Smooth muscle cell (in vitro differentiated cells): ENCODE data around the gene NOS1AP. TPM values are rescaled to one million over a fixed set of nuclear protein-coding genes. Genes with fewer than 3 reads are reported as not detected.

Experiments used
- DNase-seq: peaks from one replicate; lab custom pipeline; 2025; ENCODE audit not compliant: unreplicated experiment; lab: John Stamatoyannopoulos, UW
- H2AFZ ChIP-seq: fragments of 200-600 bp; sonication (generic); 2 replicates; pipeline ENCODE4 v1.6.0; 2016; ENCODE audit warnings: antibody characterized with exemption, low read depth, mild to moderate bottlenecking
- H3F3A ChIP-seq: fragments of 200-600 bp; sonication (generic); 2 replicates; pipeline ENCODE4 v1.6.0; 2017; ENCODE audit warnings: antibody characterized with exemption, low read depth
- H3K27ac ChIP-seq: fragments of 200-600 bp; sonication (generic); 2 replicates; pipeline ENCODE4 v1.5.1; 2016; ENCODE audit warnings: low read depth, mild to moderate bottlenecking
- H3K27me3 ChIP-seq: fragments of 200-600 bp; sonication (generic); 2 replicates; pipeline ENCODE4 v1.6.1; 2016; ENCODE audit warnings: low read depth, mild to moderate bottlenecking
- H3K36me3 ChIP-seq: fragments of 200-600 bp; sonication (generic); 2 replicates; pipeline ENCODE4 v1.5.1; 2016; ENCODE audit warnings: low read depth
- H3K4me1 ChIP-seq: fragments of 200-600 bp; sonication (generic); 2 replicates; pipeline ENCODE4 v1.5.1; 2016; ENCODE audit warnings: low read depth
- H3K4me2 ChIP-seq: fragments of 200-600 bp; sonication (generic); 2 replicates; pipeline ENCODE4 v1.6.0; 2016; ENCODE audit warnings: mild to moderate bottlenecking
- H3K4me3 ChIP-seq: fragments of 200-600 bp; sonication (generic); 2 replicates; pipeline ENCODE4 v1.5.1; 2016; ENCODE audit warnings: mild to moderate bottlenecking
- H3K79me2 ChIP-seq: fragments of 200-600 bp; sonication (generic); 2 replicates; pipeline ENCODE4 v1.6.0; 2016; ENCODE audit warnings: low read depth, mild to moderate bottlenecking
- H3K9ac ChIP-seq: fragments of 200-600 bp; sonication (generic); 2 replicates; pipeline ENCODE4 v1.6.0; 2016; ENCODE audit warnings: low read depth
- H3K9me3 ChIP-seq: fragments of 200-600 bp; sonication (generic); replicated peaks from 2 replicates; pipeline ENCODE4 v1.5.1; 2016; ENCODE audit warnings: low read depth
- H4K20me1 ChIP-seq: fragments of 200-600 bp; sonication (generic); 2 replicates; pipeline ENCODE4 v1.6.0; 2016; ENCODE audit warnings: low read depth
- WGBS: methylation state at CpG from one replicate; pipeline ENCODE4 v1.1.7; 2016; ENCODE audit warnings: low lambda C conversion rate; 5-methylcytosine and 5-hydroxymethylcytosine counted together
- polyA plus RNA-seq: library from polyadenylated mRNA; unstranded; fragments of >200 nt; fragmentation: Nextera tagmentation; extraction: Ambion mirVana; gene quantifications from 2 replicates; pipeline ENCODE4 v1.2.1, GENCODE V29; 2016
- total RNA-seq: library from RNA; depleted of rRNA; stranded (reverse); fragments of >200 nt; gene quantifications from 2 replicates; pipeline ENCODE4 v1.2.3, GENCODE V29; 2014
- TF ChIP-seq, protein P1 (sequence below): fragments of 200-600 bp; sonication (generic); IDR thresholded peaks from 2 replicates; pipeline ENCODE4 v1.5.1; 2017; ENCODE audit warnings: borderline replicate concordance, mild to moderate bottlenecking, antibody characterized with exemption; ENCODE audit not compliant: insufficient read depth, poor library complexity, severe bottlenecking

The NOS1AP gene
- total and polyA plus RNA-seq, 2 experiments from 2014 or later, result 0.54 to 0.80 TPM

DNA sequence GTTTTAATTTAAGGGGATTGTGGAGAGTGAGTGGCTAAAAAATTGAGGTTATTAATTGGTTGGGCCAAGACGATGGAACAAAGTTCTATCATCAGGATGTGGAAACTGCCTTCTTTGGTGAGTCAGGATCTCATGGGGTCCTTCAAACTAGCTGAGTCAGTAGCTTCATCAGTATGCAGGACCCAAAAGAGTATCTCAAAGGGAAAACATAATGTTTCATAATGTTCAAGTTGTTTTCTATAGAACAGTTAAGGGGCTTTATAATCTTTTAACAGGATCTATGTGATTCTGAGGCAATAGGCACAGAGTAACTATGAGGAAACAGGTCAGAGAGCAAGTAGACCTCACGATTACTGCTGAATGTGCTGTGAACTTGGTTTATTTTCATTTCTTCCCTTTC, 42.6 kb upstream of the NOS1AP start:
- WGBS, result 92% methylated on average over 2 of the region's 2 CpGs

DNA sequence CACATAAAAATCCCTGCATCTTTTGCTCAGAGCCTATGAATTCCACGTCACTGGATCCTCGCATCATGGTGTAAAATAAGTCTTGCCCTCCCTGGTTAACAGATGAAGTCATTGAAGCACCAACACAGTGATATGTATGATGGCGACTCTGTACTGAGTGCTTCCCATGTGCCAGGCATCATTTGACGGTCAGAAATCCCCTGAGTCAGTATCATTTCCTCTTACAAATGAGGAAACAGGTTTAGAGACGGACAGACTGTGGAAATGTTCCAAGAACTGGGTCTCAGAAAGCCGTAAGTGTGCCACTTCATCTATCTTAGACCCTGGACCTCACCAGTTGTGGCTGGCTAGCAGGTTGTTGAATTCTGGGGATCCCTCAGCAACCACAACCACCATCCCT, 40.8 kb upstream of the NOS1AP start:
- TF ChIP-seq, protein P1, sequence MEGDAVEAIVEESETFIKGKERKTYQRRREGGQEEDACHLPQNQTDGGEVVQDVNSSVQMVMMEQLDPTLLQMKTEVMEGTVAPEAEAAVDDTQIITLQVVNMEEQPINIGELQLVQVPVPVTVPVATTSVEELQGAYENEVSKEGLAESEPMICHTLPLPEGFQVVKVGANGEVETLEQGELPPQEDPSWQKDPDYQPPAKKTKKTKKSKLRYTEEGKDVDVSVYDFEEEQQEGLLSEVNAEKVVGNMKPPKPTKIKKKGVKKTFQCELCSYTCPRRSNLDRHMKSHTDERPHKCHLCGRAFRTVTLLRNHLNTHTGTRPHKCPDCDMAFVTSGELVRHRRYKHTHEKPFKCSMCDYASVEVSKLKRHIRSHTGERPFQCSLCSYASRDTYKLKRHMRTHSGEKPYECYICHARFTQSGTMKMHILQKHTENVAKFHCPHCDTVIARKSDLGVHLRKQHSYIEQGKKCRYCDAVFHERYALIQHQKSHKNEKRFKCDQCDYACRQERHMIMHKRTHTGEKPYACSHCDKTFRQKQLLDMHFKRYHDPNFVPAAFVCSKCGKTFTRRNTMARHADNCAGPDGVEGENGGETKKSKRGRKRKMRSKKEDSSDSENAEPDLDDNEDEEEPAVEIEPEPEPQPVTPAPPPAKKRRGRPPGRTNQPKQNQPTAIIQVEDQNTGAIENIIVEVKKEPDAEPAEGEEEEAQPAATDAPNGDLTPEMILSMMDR, result no peak
- no peak overlapping the region for H3K9ac ChIP-seq
- DNase-seq, result no peak
- WGBS, result 86% methylated on average over 6 of the region's 6 CpGs
- no peak overlapping the region for H3K4me2 ChIP-seq
- no peak overlapping the region for H3K4me3 ChIP-seq
- no peak overlapping the region for H2AFZ ChIP-seq
- peaks cover 7% of the 10 kb centered on the region for H3K4me1 ChIP-seq
- H3K27ac ChIP-seq, result no peak overlapping the region
- no peaks in the 10 kb centered on the region for H3F3A ChIP-seq
- no peaks in the 10 kb centered on the region for H4K20me1 ChIP-seq
- H3K79me2 ChIP-seq, result no peaks in the 10 kb centered on the region
- no peaks in the 10 kb centered on the region for H3K27me3 ChIP-seq
- H3K36me3 ChIP-seq, result no peaks in the 10 kb centered on the region
- H3K9me3 ChIP-seq, result no peaks in the 10 kb centered on the region

More for the DNA sequence above, 42.6 kb upstream of the NOS1AP start:
- Histone ChIP-seq H3K79me2 (no peaks in the 10 kb centered on the region), H3K4me2 (no peak overlapping the region), H2AFZ (no peak overlapping the region), H3K27me3 (no peaks in the 10 kb centered on the region), H3K9me3 (no peaks in the 10 kb centered on the region), H3K27ac (no peak overlapping the region), H3K36me3 (no peaks in the 10 kb centered on the region), H4K20me1 (no peaks in the 10 kb centered on the region), H3K4me1 (peaks cover 8% of the 10 kb centered on the region), H3K9ac (no peak overlapping the region), H3F3A (no peaks in the 10 kb centered on the region), H3K4me3 (no peak overlapping the region)
- TF ChIP-seq, protein P1, result no peak
- DNase-seq, result no peak

DNA sequence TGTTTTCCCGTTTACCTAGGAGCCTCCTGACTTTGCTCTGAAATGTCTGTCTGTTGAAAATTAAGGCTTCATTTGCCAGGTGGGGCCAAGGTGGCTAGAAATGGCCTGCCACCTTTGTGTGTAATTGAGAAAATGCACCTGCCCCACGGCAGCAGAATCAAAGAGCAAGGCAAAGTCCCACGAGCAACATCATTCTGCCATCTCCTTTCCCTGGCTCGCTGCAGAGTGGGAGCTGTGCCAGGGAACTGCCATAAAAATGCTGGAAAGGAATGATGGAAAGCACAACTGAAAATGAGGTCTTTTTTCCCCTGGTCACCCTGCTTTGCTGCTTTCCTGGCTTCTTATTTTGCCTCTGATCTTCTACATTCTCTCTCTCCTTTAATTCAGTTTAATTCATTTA, 40.3 kb upstream of the NOS1AP start:
- Histone ChIP-seq H3K4me1 (peaks cover 4% of the 10 kb centered on the region), H3K9me3 (no peaks in the 10 kb centered on the region), H3K4me2 (no peak overlapping the region), H3K9ac (no peak overlapping the region), H3K27me3 (no peaks in the 10 kb centered on the region), H2AFZ (no peak overlapping the region), H3K27ac (no peak overlapping the region), H3K4me3 (no peak overlapping the region), H3K79me2 (no peaks in the 10 kb centered on the region), H4K20me1 (no peaks in the 10 kb centered on the region), H3F3A (no peaks in the 10 kb centered on the region), H3K36me3 (no peaks in the 10 kb centered on the region)
- DNase-seq, result no peak
- 83% methylated on average over 4 of the region's 4 CpGs for WGBS
- TF ChIP-seq, protein P1, result no peak

DNA sequence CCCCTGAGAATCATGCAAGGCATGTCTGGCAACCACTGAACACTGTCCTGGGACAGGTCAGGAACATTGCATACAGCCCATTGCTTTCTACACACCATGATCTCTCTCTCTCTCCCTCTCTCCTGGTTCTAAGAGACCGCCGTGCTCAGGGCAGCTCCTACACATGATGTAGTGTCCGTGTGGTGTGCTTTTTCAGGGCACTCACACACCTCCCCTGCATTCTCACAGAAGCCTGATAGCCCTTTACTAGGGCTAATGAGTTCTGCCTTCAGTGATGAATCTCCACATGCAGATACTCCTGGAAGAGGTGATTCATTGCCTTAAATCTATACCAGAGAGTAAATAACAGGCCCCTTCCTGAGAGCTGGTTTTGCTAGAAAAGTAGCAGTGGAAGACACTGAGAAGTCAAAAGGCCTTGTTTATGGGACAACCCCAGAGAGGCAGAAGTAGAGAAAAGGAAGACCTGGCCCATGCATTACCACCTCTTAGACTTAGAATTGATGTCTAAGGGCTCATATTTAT, 38.7 kb upstream of the NOS1AP start:
- Histone ChIP-seq H4K20me1 (no peaks in the 10 kb centered on the region), H3K9ac (no peak overlapping the region), H3K4me1 (no peaks in the 10 kb centered on the region), H3K36me3 (no peaks in the 10 kb centered on the region), H3F3A (no peaks in the 10 kb centered on the region), H2AFZ (no peak overlapping the region), H3K4me2 (no peak overlapping the region), H3K27me3 (no peaks in the 10 kb centered on the region), H3K79me2 (no peaks in the 10 kb centered on the region), H3K9me3 (no peaks in the 10 kb centered on the region), H3K27ac (no peak overlapping the region), H3K4me3 (no peak overlapping the region)
- 80% methylated on average over 3 of the region's 3 CpGs for WGBS
- DNase-seq, result no peak
- TF ChIP-seq, protein P1, result no peak
